NT2/D1 (cell line): ENCODE data around the gene IPPK.

Source experiments
- YY1 ChIP-seq: IDR thresholded peaks from 2 replicates; pipeline ENCODE4 v1.6.1; 2011; ENCODE audit not compliant: insufficient read length, insufficient read depth
- ZNF274 ChIP-seq: IDR thresholded peaks from 2 replicates; pipeline ENCODE4 v1.6.1; 2011; ENCODE audit warnings: mild to moderate bottlenecking, low read depth, low read length

DNA sequence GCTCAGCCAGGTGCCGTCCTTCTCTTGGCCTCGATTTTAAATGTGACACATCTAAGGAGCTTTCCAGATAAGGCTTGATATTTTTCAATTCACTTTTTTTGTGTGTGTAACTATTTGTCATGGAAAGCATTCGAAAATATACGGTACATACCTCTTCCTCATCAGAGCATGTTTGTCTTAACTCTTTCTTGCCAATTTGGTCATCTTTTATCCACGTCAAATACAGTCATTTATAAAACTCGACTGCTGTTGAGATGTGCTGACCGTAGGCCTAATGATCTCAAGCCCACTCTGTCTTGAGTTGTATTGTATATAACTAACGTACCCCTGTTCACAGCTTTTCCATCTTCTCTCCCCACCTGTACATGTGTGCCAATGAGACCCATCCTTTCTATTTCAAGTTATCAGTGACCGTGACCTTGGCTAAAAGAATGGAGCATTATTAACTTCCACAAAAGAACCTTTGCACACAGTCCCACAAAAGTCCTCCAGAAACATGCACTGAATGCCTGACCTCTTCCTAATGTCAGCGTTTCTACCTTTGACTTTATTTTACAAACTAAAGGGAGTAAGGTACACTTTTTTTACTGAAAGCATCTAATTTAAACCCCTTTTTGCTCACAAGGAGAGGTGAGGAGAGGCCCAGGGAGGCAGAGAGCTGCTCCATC is 61.6 kb downstream of the IPPK start:
- TF ChIP-seq YY1 (no peak), ZNF274 (no peak)
